Nephron (organoid): Measurements from ENCODE around the gene NKX1-2.

Experiments used
- H3K27ac Mint-ChIP-seq, 3 experiments: 2 replicates each; pipeline ENCODE4 v1.8.0; 2020; ENCODE audit warnings: mixed read lengths in 3 of 3, mild to moderate bottlenecking in 2 of 3, moderate library complexity in 1 of 3
- H3K27me3 Mint-ChIP-seq: 2 replicates; pipeline ENCODE4 v1.8.0; 2021; ENCODE audit warnings: low read depth, mild to moderate bottlenecking, moderate library complexity, mixed read lengths
- H3K36me3 Mint-ChIP-seq: 2 replicates; pipeline ENCODE4 v1.8.0; 2020; ENCODE audit warnings: low read depth, mixed read lengths
- H3K4me1 Mint-ChIP-seq: 2 replicates; pipeline ENCODE4 v1.8.0; 2020; ENCODE audit warnings: mixed read lengths
- H3K4me3 Mint-ChIP-seq, 3 experiments: 2 replicates each; pipeline ENCODE4 v1.8.0; 2020; ENCODE audit warnings: mild to moderate bottlenecking in 3 of 3, mixed read lengths in 3 of 3, moderate library complexity in 2 of 3
- H3K9me3 Mint-ChIP-seq: 2 replicates; pipeline ENCODE4 v1.8.0; 2020; ENCODE audit warnings: mixed read lengths
- CTCF ChIP-seq, 3 experiments: fragments of 200-600 bp; sonication (generic); IDR thresholded peaks; one replicate each; pipeline ENCODE4 v1.5.0; 2021; ENCODE audit warnings: antibody characterized with exemption in 3 of 3; ENCODE audit not compliant: unreplicated experiment in 3 of 3

NKX1-2 gene

GRCh38 chr10:124433461-124433860, 16.4 kb downstream of the NKX1-2 start:
- peaks cover 5% of the 10 kb centered on the region for H3K27me3 Mint-ChIP-seq
- H3K36me3 Mint-ChIP-seq: no peaks in the 10 kb centered on the region
- no peak overlapping the region for H3K4me3 Mint-ChIP-seq
- no peak overlapping the region for H3K27ac Mint-ChIP-seq
- H3K9me3 Mint-ChIP-seq: no peaks in the 10 kb centered on the region
- TF ChIP-seq CTCF (IDR thresholded peaks at IDR 0.05; ENCODE audit: unreplicated experiment in 3 of 3): no peak
- H3K4me1 Mint-ChIP-seq: peaks cover 9% of the 10 kb centered on the region

- Mint-ChIP-seq H3K4me1 (peaks cover 5% of the 10 kb centered on the region), H3K27ac (no peak overlapping the region), H3K9me3 (no peaks in the 10 kb centered on the region), H3K4me3 (no peak overlapping the region), H3K27me3 (peaks cover 24% of the 10 kb centered on the region), H3K36me3 (no peaks in the 10 kb centered on the region)
- TF ChIP-seq CTCF (IDR thresholded peaks at IDR 0.05; ENCODE audit: unreplicated experiment in 3 of 3): no peak
Observed at GRCh38 chr10:124430077-124430476, 19.8 kb downstream of the NKX1-2 start.

GRCh38 chr10:124429576-124429975, 20.3 kb downstream of the NKX1-2 start:
- Mint-ChIP-seq H3K9me3 (no peaks in the 10 kb centered on the region), H3K27me3 (peaks cover 25% of the 10 kb centered on the region), H3K27ac (no peak overlapping the region), H3K4me1 (peaks cover under 1% of the 10 kb centered on the region), H3K36me3 (no peaks in the 10 kb centered on the region), H3K4me3 (no peak overlapping the region)
- no peak for TF ChIP-seq CTCF (IDR thresholded peaks at IDR 0.05; ENCODE audit: unreplicated experiment in 3 of 3)

GRCh38 chr10:124428207-124428777, 21.5 kb downstream of the NKX1-2 start:
- TF ChIP-seq CTCF (IDR thresholded peaks at IDR 0.05; ENCODE audit: unreplicated experiment in 3 of 3): no peak
- H3K9me3 Mint-ChIP-seq: no peaks in the 10 kb centered on the region
- no peak overlapping the region for H3K4me3 Mint-ChIP-seq
- no peaks in the 10 kb centered on the region for H3K4me1 Mint-ChIP-seq
- H3K27ac Mint-ChIP-seq: no peak overlapping the region
- H3K27me3 Mint-ChIP-seq: peaks cover 38% of the 10 kb centered on the region
- H3K36me3 Mint-ChIP-seq: no peaks in the 10 kb centered on the region

DNA sequence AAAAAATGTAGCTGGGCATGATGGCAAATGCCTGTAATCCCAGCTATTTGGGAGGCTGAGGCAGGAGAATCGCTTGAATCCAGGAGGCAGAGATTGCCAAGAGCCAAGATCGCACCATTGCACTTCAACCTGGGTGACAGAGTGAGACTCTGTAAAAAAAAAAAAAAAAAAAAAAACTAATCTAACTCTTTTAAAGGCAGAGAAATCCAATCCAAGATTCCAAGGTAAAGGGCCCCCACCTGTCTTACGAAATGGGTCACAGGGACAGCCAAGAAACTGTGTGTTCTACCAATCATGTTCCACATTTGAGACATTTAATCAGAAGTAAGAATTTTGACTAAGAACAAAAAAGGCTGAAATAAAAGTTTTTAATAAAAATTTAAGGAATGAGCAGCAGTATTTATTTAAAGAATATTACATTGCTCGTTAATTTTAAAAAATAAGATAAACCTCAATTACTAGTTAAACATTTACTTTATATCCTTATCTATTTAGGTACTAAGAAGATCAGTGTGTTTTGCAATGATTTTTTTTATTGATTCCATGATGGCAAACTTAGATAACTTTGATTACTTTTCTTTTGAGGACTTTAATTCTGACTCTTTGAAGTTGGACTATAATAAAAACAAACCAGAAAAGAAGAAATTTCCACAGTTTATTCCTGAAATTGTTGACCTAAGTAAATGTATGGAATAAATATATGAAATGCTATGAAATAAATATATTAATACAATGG, 24.4 kb downstream of the NKX1-2 start:
- no peaks in the 10 kb centered on the region for H3K9me3 Mint-ChIP-seq
- TF ChIP-seq CTCF (IDR thresholded peaks at IDR 0.05; ENCODE audit: unreplicated experiment in 3 of 3): no peak
- H3K4me1 Mint-ChIP-seq: no peaks in the 10 kb centered on the region
- no peak overlapping the region for H3K27ac Mint-ChIP-seq
- H3K4me3 Mint-ChIP-seq: no peak overlapping the region
- no peaks in the 10 kb centered on the region for H3K36me3 Mint-ChIP-seq
- H3K27me3 Mint-ChIP-seq: peaks cover 60% of the 10 kb centered on the region

- peaks cover 62% of the 10 kb centered on the region for H3K27me3 Mint-ChIP-seq
- H3K4me3 Mint-ChIP-seq: no peak overlapping the region
- no peaks in the 10 kb centered on the region for H3K4me1 Mint-ChIP-seq
- no peaks in the 10 kb centered on the region for H3K9me3 Mint-ChIP-seq
- no peak for TF ChIP-seq CTCF (IDR thresholded peaks at IDR 0.05; ENCODE audit: unreplicated experiment in 3 of 3)
- H3K36me3 Mint-ChIP-seq: no peaks in the 10 kb centered on the region
- H3K27ac Mint-ChIP-seq: no peak overlapping the region
Observed at GRCh38 chr10:124423813-124424212, 26.0 kb downstream of the NKX1-2 start.
